Ovary (tissue), 9 donors: ENCODE results near the gene KLHL42. TPM values are rescaled to one million over a fixed set of nuclear protein-coding genes. Genes with fewer than 3 reads are reported as not detected.
"Not testable (repeated sequence)": the region's sequence is repeated elsewhere in the genome, so short reads cannot be mapped to it uniquely, and the experiment has no call there.

ENCODE experiments used
- DNase-seq, 5 donors: peaks; one replicate each; pipeline ENCODE4 v3.0.0-alpha.2; 2019 to 2020
- H3K27ac ChIP-seq, 2 donors: fragments of 200-600 bp; one replicate each; pipeline versions ENCODE4 v1.5.1 to v1.8.0; 2019 to 2022
- H3K27me3 ChIP-seq: fragments of 200-600 bp; one replicate; pipeline ENCODE4 v1.8.0; 2022
- H3K36me3 ChIP-seq: fragments of 200-600 bp; sonication (generic); one replicate; pipeline ENCODE4 v1.5.1; 2019
- H3K4me1 ChIP-seq: one replicate; pipeline ENCODE4 v1.8.1; 2013; ENCODE audit warnings: mild to moderate bottlenecking, moderate library complexity; ENCODE audit not compliant: insufficient read depth
- H3K4me3 ChIP-seq: fragments of 200-600 bp; sonication (generic); one replicate; pipeline ENCODE4 v1.5.1; 2017
- H3K9me3 ChIP-seq, 2 donors: fragments of 200-600 bp in 1 of 2; sonication (generic) in 1 of 2; one replicate each; pipeline versions ENCODE4 v1.5.1 to v1.8.1; 2013 to 2019; ENCODE audit warnings: mild to moderate bottlenecking in 1 of 2, moderate library complexity in 1 of 2
- EP300 ChIP-seq: sonication (generic); formaldehyde crosslinking; IDR thresholded peaks from one replicate; pipeline ENCODE4 v1.6.1; 2017; ENCODE audit warnings: antibody characterized with exemption
- POLR2A ChIP-seq: fragments of 450-650 bp; IDR thresholded peaks from one replicate; pipeline ENCODE4 v1.6.1; 2017; ENCODE audit warnings: antibody characterized with exemption, mild to moderate bottlenecking, moderate library complexity
- WGBS, 3 donors: extraction: QIAGEN DNeasy Blood & Tissue Kit in 1 of 3; methylation state at CpG; one replicate each; pipeline versions ENCODE4 v1.1.5 to v1.1.7; 2013 to 2017; 5-methylcytosine and 5-hydroxymethylcytosine counted together
- intact Hi-C, 4 donors: fragments of 100-400 bp; cut with DNase I; formaldehyde crosslinking; loops; one replicate each; pipeline versions ENCODE4 v1.11.0 to v1.15.1; 2022 to 2023
- polyA plus RNA-seq, 2 donors: library from polyadenylated mRNA; stranded (reverse); fragments of 200-250 nt in 1 of 2; fragments of 350-450 nt in 1 of 2; fragmentation: Illumina TruSeq in 1 of 2; extraction: RNeasy Lipid Tissue Mini Kit (QIAGEN cat#74804) in 1 of 2; gene quantifications; one replicate each; pipeline ENCODE4 v1.2.3, GENCODE V29; 2013 to 2014
- total RNA-seq, 7 donors: library from RNA; depleted of rRNA in 2 of 7; stranded (reverse); fragments of >200 nt in 2 of 7; fragmentation: NEBNext Ultra II Directional in 3 of 7; extraction: Animal tissue kit (Norgen Biotek cat#: 25700) in 3 of 7; gene quantifications; one replicate each; pipeline versions ENCODE4 v1.1.0 to v1.2.4, GENCODE V29; 2016 to 2023
- TF ChIP-seq, protein P1 (sequence below), 3 donors: fragments of 450-650 bp in 2 of 3; fragments of 200-600 bp in 1 of 3; IDR thresholded peaks; one replicate each; pipeline versions ENCODE4 v1.5.1 to v1.8.0; 2016 to 2022; ENCODE audit warnings: antibody characterized with exemption in 3 of 3, mild to moderate bottlenecking in 1 of 3
- donor health status: DM: no; HTN: no; CAD: no; lungs with moderate emphysema.
- donor health status: DM: no; HTN: no; CAD: no.
- donor health status: Bipolar disorder and iron deficiency.
- donor health status: DM: yes; HTN: yes; CAD: no.
- donor health status: DM: no; HTN: no; CAD: no.
- donor health status: DM: yes; HTN: yes; CAD: no.

Gene KLHL42
- total and polyA plus RNA-seq, 9 donors, result 7.0 to 28.4 (median 18.8) TPM

DNA sequence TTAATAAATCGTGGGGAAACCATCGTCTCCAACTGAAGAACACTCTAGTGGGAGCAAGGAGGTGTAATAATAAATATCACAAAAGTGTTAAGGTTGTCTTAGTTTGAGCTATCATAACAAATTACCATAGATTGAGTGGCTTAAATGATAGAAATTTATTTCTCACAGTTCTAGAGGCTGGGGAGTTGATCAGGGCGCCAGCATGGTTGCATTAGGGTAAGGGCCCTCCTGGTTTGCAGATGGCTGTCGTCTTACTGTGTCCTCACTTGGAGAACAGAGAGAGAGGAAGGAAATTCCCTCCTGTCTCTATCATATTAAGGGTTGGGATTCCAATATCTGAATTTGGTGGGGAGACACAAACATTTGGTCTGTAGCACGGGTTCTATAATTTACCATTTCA is 36.4 kb upstream of the KLHL42 start:
- intact Hi-C loops, result loop anchor here in 1 of 4 donors (10.0 kb wide), 1 partner anchor 71 kb away; no protein-coding TSS in a partner anchor
- Histone ChIP-seq H3K4me3 (no peak overlapping the region), H3K4me1 (no peaks in the 10 kb centered on the region), H3K27ac (no peak overlapping the region), H3K27me3 (no peaks in the 10 kb centered on the region), H3K9me3 (no peaks in the 10 kb centered on the region), H3K36me3 (no peaks in the 10 kb centered on the region)
- no peak for DNase-seq
- TF ChIP-seq POLR2A (no peak), EP300 (no peak)
- TF ChIP-seq, protein P1, sequence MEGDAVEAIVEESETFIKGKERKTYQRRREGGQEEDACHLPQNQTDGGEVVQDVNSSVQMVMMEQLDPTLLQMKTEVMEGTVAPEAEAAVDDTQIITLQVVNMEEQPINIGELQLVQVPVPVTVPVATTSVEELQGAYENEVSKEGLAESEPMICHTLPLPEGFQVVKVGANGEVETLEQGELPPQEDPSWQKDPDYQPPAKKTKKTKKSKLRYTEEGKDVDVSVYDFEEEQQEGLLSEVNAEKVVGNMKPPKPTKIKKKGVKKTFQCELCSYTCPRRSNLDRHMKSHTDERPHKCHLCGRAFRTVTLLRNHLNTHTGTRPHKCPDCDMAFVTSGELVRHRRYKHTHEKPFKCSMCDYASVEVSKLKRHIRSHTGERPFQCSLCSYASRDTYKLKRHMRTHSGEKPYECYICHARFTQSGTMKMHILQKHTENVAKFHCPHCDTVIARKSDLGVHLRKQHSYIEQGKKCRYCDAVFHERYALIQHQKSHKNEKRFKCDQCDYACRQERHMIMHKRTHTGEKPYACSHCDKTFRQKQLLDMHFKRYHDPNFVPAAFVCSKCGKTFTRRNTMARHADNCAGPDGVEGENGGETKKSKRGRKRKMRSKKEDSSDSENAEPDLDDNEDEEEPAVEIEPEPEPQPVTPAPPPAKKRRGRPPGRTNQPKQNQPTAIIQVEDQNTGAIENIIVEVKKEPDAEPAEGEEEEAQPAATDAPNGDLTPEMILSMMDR (IDR thresholded peaks at IDR 0.05), result no peak
- 95 to 98% (median 97%) methylated on average over 5 of the region's 5 CpGs for WGBS, 3 donors

DNA sequence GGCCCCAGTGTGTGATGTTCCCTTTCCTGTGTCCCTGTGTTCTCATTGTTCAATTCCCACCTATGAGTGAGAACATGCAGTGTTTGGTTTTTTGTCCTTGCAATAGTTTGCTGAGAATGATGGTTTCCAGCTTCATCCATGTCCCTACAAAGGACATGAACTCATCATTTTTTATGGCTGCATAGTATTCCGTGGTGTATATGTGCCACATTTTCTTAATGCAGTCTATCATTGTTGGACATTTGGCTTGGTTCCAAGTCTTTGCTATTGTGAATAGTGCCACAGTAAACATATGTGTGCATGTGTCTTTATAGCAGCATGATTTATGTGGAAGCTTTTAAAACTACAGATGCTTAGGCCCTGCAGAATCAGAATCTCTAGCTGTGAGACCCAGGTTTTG is 34.3 kb upstream of the KLHL42 start:
- intact Hi-C loops, result loop anchor here in 1 of 4 donors (10.0 kb wide), 1 partner anchor 69 kb away; no protein-coding TSS in a partner anchor
- H3K36me3 ChIP-seq, H3K27me3 ChIP-seq, H3K27ac ChIP-seq, H3K9me3 ChIP-seq, H3K4me3 ChIP-seq, H3K4me1 ChIP-seq, DNase-seq: not testable (repeated sequence)
- 87 to 95% (median 95%) methylated on average over 1 of the region's 1 CpG for WGBS, 3 donors

DNA sequence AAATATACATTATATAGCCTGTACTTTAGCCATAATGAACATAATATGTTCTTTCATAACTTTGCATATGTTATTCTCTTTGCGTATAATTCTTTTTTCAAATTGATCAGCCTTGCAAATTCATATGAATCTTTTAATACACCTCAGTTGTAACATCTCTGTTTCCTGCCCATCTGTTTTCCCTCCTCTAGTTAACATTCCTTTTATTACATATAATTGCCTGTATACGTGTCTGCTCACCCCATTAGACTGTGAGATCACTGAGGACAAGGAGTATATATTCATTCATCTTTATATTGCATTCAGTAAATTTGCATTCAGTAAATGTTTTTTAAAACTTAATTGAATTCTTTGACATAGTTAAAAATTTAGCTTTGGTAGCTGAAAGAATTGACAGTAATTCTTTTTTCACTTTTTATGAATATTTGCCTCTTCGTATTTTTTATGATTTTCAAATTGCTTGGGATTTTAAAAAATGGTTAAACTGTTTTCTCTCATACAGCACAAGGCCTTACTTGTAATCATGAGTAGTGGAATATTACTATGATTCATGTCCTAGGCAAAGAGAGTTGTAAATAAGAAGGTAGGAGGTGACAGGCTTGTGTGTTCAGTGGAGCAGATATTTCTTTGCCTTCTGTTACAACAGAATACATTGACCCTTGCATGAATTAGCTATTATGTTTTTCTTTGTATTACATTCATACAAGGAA is 32.8 kb upstream of the KLHL42 start:
- DNase-seq, result no peak
- no peaks in the 10 kb centered on the region for H3K4me1 ChIP-seq
- TF ChIP-seq EP300 (no peak), POLR2A (no peak)
- TF ChIP-seq, protein P1 (IDR thresholded peaks at IDR 0.05), result no peak
- WGBS, 3 donors, result 64 to 75% (median 75%) methylated on average over 3 of the region's 3 CpGs
- no peaks in the 10 kb centered on the region for H3K27me3 ChIP-seq
- H3K4me3 ChIP-seq, result no peak overlapping the region
- no peak overlapping the region for H3K27ac ChIP-seq
- intact Hi-C loops, result loop anchor here in 1 of 4 donors (10.0 kb wide), 1 partner anchor 68 kb away; no protein-coding TSS in a partner anchor
- no peaks in the 10 kb centered on the region for H3K9me3 ChIP-seq
- H3K36me3 ChIP-seq, result no peaks in the 10 kb centered on the region

DNA sequence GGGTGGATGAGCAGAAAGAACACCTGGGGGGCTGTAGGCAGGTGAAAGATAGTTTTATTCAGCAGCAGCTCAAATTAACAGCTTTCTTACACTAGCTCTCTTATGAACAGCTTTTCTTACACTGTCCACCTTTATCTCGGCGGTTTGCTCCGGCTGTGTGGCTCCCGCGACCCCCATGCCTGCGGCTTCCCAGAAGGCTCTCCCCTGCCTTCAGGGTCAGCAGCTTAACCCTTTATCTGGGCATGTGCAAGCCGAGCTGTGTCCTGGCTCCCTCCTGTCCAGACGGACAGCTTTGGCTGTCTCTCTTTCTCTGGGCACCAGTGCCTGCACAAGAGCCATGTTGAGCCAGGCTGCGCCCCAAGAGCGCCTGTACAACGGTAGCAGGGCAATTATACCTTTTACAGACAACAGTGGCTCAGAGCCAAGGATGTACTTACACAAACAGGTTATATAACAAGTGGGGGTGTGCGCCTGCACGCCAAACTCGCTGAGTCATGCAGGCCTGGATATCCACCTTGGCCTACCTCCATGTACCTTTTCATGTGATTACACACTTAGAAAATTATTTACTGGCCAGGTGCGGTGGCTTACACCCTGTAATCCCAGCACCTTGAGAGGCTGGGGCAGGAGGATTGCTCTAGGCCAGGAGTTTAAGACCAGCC is 28.5 kb upstream of the KLHL42 start:
- H3K36me3 ChIP-seq, result no peaks in the 10 kb centered on the region
- no peaks in the 10 kb centered on the region for H3K9me3 ChIP-seq
- H3K4me3 ChIP-seq, result no peak overlapping the region
- H3K27ac ChIP-seq, result no peak overlapping the region
- no peak for DNase-seq
- 79 to 89% (median 82%) methylated on average over 15 of the region's 15 CpGs for WGBS, 3 donors
- TF ChIP-seq EP300 (no peak), POLR2A (no peak)
- TF ChIP-seq, protein P1 (IDR thresholded peaks at IDR 0.05), result no peak
- intact Hi-C loops, result no loop called here
- H3K4me1 ChIP-seq, result no peaks in the 10 kb centered on the region
- H3K27me3 ChIP-seq, result no peaks in the 10 kb centered on the region

DNA sequence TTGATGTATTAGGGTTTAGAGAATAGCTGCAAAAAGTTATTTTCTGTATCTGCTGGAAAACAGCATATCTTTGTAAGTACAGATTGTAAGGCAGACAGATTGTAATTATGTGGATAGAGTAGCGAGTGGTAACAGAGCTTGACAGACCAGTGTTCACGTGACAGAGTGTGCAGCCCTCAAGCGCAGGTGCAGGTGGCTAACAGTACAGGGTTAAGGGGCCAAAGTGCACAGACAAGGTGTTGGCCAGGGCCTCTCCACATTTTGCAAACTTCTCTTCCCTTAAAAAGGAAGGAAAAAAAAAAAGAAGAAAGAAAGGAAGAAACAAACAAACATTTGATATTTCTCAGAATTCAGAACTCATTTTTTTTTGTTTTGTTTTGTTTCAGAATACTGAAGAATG is 25.2 kb upstream of the KLHL42 start:
- Histone ChIP-seq H3K27me3 (no peaks in the 10 kb centered on the region), H3K27ac (no peak overlapping the region), H3K36me3 (no peaks in the 10 kb centered on the region), H3K4me1 (no peaks in the 10 kb centered on the region), H3K9me3 (no peaks in the 10 kb centered on the region), H3K4me3 (no peak overlapping the region)
- no peak for DNase-seq
- TF ChIP-seq POLR2A, result no peak
- TF ChIP-seq, protein P1 (IDR thresholded peaks at IDR 0.05), result no peak
- TF ChIP-seq EP300, result no peak
- intact Hi-C loops, result no loop called here
- 87 to 96% (median 91%) methylated on average over 3 of the region's 3 CpGs for WGBS, 3 donors
